ENCODE data around the gene CHKB. TPM values are rescaled to one million over a fixed set of nuclear protein-coding genes. Genes with fewer than 3 reads are reported as not detected.

Gene CHKB
- polyA plus RNA-seq, 1 donor (not counting 4 experiments of a cell fraction or from before 2014, with no cell fraction given): 49.0 TPM

DNA sequence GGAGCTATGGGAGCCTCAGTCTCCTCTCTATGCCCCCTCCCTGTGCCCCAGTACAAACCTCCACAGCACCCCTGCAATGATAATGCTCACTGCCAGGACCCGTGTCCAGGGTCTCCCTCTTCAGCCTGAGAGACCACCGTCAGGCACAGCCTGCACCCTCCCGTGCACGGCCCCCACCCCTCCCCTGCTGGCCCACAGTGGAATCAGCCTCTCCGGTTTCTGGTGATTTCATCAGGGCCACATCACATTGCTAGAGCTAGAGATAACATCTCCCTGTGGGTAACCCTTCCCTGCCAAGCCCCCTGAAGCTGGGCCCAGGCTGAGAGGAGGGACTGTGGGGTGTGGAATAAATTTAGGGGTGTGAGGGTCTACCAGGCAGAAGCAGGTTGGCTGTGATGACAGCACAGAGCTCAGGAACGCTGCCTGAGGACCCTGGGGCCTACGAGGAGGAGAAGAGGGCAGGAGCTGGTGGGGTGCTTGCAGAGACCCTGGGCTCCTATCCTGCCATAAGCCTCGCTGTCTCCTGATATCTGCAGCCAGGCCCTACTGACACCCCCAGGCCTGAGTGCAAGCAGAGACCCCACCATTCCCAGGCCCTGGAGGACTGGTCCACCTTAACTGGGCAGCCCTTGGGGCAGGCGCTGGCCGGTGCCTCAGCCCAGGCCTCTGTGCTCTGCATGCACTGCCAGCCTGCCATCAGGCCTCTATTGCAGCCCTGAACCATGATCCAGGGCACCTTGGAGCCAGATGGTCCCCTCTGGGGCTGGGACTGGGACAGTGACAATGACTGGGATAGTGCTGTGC is 36.9 kb downstream of the CHKB start, which contains the start of gene KLHDC7B:
TSS of gene KLHDC7B (plus strand) at position 378 of the 804 bp plus-strand sequence. CDS start at position 723, 345 bp downstream.
- FAIRE-seq: no peak
- Histone ChIP-seq H3K9ac (ENCODE audit: control insufficient read depth, extremely low read depth, insufficient read depth, low read length) (peak within 1 kb of the TSS; percentile 65), H3K4me2 (ENCODE audit: control insufficient read depth, extremely low read depth, insufficient read depth, low read depth, low read length) (peak within 1 kb of the TSS; percentile 68), H3K27ac (ENCODE audit: control insufficient read depth, insufficient read depth, low read length) (peak within 1 kb of the TSS; percentile 42), H3K79me2 (ENCODE audit: control insufficient read depth, insufficient read depth, low read length) (no peaks in the 10 kb centered on the region), H2AFZ (ENCODE audit: control insufficient read depth, low read length) (no peak within 1 kb of the TSS), H3K36me3 (ENCODE audit: control insufficient read depth in 2 of 2, extremely low read depth in 1 of 2, insufficient read depth in 2 of 2, low read length in 2 of 2) (no peaks in the 10 kb centered on the region), H3K4me3 (ENCODE audit: control insufficient read depth in 2 of 3, extremely low read depth in 1 of 3, insufficient read depth in 2 of 3, low read depth in 1 of 3, low read length in 3 of 3) (no peak within 1 kb of the TSS), H4K20me1 (ENCODE audit: control insufficient read depth, extremely low read depth, insufficient read depth, low read length) (no peaks in the 10 kb centered on the region), H3K4me1 (ENCODE audit: control insufficient read depth, extremely low read depth, insufficient read depth, low read length) (peaks cover 33% of the 10 kb centered on the region), H3K27me3 (ENCODE audit: control insufficient read depth, extremely low read depth, insufficient read depth, low read length) (peaks cover 13% of the 10 kb centered on the region), H3K9me1 (ENCODE audit: control insufficient read depth, extremely low read depth, insufficient read depth, low read length) (no peaks in the 10 kb centered on the region), H3K9me3 (ENCODE audit: control insufficient read depth, low read depth, low read length) (no peaks in the 10 kb centered on the region)
- DNase-seq (ENCODE audit: low read depth, low spot score): no peak
- TF ChIP-seq, protein P1, sequence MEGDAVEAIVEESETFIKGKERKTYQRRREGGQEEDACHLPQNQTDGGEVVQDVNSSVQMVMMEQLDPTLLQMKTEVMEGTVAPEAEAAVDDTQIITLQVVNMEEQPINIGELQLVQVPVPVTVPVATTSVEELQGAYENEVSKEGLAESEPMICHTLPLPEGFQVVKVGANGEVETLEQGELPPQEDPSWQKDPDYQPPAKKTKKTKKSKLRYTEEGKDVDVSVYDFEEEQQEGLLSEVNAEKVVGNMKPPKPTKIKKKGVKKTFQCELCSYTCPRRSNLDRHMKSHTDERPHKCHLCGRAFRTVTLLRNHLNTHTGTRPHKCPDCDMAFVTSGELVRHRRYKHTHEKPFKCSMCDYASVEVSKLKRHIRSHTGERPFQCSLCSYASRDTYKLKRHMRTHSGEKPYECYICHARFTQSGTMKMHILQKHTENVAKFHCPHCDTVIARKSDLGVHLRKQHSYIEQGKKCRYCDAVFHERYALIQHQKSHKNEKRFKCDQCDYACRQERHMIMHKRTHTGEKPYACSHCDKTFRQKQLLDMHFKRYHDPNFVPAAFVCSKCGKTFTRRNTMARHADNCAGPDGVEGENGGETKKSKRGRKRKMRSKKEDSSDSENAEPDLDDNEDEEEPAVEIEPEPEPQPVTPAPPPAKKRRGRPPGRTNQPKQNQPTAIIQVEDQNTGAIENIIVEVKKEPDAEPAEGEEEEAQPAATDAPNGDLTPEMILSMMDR (optimal IDR thresholded peaks at IDR 0.05 in 1 of 3, IDR thresholded peaks at IDR 0.05 in 1 of 3, conservative IDR thresholded peaks at IDR 0.05 in 1 of 3; ENCODE audit: extremely low read depth in 1 of 3, insufficient read depth in 2 of 3, low read length in 3 of 3): peak in 1 of 3 experiments; percentile 16
- no peak for TF ChIP-seq EZH2 (IDR thresholded peaks at IDR 0.05; ENCODE audit: low read length)
- dilution Hi-C loops (cut with MboI; ENCODE audit: extremely low pct_ligation_motif_present, low sequenced_read_pairs): no loop called here

DNA sequence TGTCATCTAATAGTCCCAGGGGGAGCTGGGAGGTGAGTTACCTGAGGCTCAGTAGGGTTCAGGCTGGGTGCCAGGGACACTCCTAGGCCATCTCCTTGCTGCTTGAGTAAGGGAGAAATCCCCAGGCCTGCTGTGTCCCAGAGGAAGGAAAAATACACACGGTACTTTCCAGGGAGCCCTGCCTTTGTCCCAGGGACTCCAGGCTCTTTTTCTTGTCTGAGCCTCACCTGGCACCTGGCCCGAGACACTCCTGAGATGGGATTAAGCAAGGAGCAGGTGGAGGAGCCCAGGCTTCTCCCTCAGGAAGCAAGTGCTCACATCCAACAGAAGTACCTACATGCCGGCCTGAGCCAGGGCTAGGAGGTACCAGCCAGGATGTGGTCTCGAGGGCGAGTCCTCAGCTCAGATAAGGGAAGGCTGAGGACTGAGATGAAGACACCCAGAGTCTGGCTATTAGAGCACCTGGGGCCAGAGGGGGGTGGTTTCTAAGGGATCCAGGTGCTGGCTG is 37.8 kb downstream of the CHKB start:
- H3K4me1 ChIP-seq (ENCODE audit: control insufficient read depth, extremely low read depth, insufficient read depth, low read length): peaks cover 41% of the 10 kb centered on the region
- H3K4me3 ChIP-seq (ENCODE audit: control insufficient read depth in 2 of 3, extremely low read depth in 1 of 3, insufficient read depth in 2 of 3, low read depth in 1 of 3, low read length in 3 of 3): no peak overlapping the region
- dilution Hi-C loops (cut with MboI; ENCODE audit: extremely low pct_ligation_motif_present, low sequenced_read_pairs): no loop called here
- FAIRE-seq (peak; percentile 44), DNase-seq (ENCODE audit: low read depth, low spot score) (no peak)
- no peaks in the 10 kb centered on the region for H3K79me2 ChIP-seq (ENCODE audit: control insufficient read depth, insufficient read depth, low read length)
- H3K9me1 ChIP-seq (ENCODE audit: control insufficient read depth, extremely low read depth, insufficient read depth, low read length): no peaks in the 10 kb centered on the region
- TF ChIP-seq, protein P1 (optimal IDR thresholded peaks at IDR 0.05 in 1 of 3, IDR thresholded peaks at IDR 0.05 in 1 of 3, conservative IDR thresholded peaks at IDR 0.05 in 1 of 3; ENCODE audit: extremely low read depth in 1 of 3, insufficient read depth in 2 of 3, low read length in 3 of 3): no peak
- TF ChIP-seq EZH2 (IDR thresholded peaks at IDR 0.05; ENCODE audit: low read length): no peak
- peak overlapping the region; percentile 65 for H3K9ac ChIP-seq (ENCODE audit: control insufficient read depth, extremely low read depth, insufficient read depth, low read length)
- H2AFZ ChIP-seq (ENCODE audit: control insufficient read depth, low read length): no peak overlapping the region
- H3K4me2 ChIP-seq (ENCODE audit: control insufficient read depth, extremely low read depth, insufficient read depth, low read depth, low read length): peak overlapping the region; percentile 68
- H3K27me3 ChIP-seq (ENCODE audit: control insufficient read depth, extremely low read depth, insufficient read depth, low read length): peaks cover 13% of the 10 kb centered on the region
- H3K27ac ChIP-seq (ENCODE audit: control insufficient read depth, insufficient read depth, low read length): peak overlapping the region; percentile 42
- H3K36me3 ChIP-seq (ENCODE audit: control insufficient read depth in 2 of 2, extremely low read depth in 1 of 2, insufficient read depth in 2 of 2, low read length in 2 of 2): no peaks in the 10 kb centered on the region
- H3K9me3 ChIP-seq (ENCODE audit: control insufficient read depth, low read depth, low read length): no peaks in the 10 kb centered on the region
- no peaks in the 10 kb centered on the region for H4K20me1 ChIP-seq (ENCODE audit: control insufficient read depth, extremely low read depth, insufficient read depth, low read length)
